Gastrocnemius medialis (tissue), 4 donors: ENCODE data around the gene NKAPD1.

Experiments used
- POLR2A ChIP-seq, 2 donors: fragments of 450-650 bp; IDR thresholded peaks; one replicate each; pipeline ENCODE4 v1.6.1; 2017; ENCODE audit warnings: antibody characterized with exemption in 2 of 2, mild to moderate bottlenecking in 2 of 2, moderate library complexity in 2 of 2
- TF ChIP-seq, protein P1 (sequence below), 5 experiments: fragments of 450-650 bp in 3 of 5; fragments of 200-600 bp in 2 of 5; sonication (generic) in 2 of 5; IDR thresholded peaks in 4 of 5; conservative IDR thresholded peaks in 1 of 5; 1 replicate in 4 of 5; 2 replicates in 1 of 5; pipeline ENCODE4 v1.5.1; 2016 to 2019; ENCODE audit warnings: antibody characterized with exemption in 5 of 5, mild to moderate bottlenecking in 3 of 5, moderate library complexity in 3 of 5

GRCh38 chr11:112042161-112042960 is 31.7 kb upstream of the NKAPD1 start:
- TF ChIP-seq, protein P1, sequence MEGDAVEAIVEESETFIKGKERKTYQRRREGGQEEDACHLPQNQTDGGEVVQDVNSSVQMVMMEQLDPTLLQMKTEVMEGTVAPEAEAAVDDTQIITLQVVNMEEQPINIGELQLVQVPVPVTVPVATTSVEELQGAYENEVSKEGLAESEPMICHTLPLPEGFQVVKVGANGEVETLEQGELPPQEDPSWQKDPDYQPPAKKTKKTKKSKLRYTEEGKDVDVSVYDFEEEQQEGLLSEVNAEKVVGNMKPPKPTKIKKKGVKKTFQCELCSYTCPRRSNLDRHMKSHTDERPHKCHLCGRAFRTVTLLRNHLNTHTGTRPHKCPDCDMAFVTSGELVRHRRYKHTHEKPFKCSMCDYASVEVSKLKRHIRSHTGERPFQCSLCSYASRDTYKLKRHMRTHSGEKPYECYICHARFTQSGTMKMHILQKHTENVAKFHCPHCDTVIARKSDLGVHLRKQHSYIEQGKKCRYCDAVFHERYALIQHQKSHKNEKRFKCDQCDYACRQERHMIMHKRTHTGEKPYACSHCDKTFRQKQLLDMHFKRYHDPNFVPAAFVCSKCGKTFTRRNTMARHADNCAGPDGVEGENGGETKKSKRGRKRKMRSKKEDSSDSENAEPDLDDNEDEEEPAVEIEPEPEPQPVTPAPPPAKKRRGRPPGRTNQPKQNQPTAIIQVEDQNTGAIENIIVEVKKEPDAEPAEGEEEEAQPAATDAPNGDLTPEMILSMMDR (IDR thresholded peaks at IDR 0.05 in 4 of 5, conservative IDR thresholded peaks at IDR 0.05 in 1 of 5), result no peak
- TF ChIP-seq POLR2A (IDR thresholded peaks at IDR 0.05), result no peak
